Measurements from ENCODE around the gene GINS1. TPM values are rescaled to one million over a fixed set of nuclear protein-coding genes. Genes with fewer than 3 reads are reported as not detected.
A peak's percentile ranks its signal among the peaks of the same experiment; 100 is the strongest.

Gene GINS1
- total RNA-seq, 1 experiment from 2014 or later: 30.4 TPM

DNA sequence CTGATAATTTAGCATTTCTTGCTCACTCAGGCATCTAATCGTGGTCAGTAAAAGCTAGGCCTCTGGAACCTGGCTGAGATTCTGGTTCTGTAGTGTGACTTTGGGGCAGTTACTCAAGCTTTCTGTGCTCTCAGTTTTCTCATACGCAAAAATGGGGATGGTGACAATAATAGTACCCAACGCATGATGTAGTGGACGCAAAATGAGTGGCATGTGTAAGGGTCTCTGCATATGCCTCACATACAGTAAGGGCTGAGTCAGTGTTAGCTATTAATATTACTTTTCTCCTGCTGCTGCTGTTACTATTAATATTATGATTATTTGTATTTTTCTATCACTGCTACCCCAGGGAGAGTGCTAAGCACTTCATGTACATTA is 686 bp downstream of the GINS1 start (continued):
- TF ChIP-seq, protein P1, sequence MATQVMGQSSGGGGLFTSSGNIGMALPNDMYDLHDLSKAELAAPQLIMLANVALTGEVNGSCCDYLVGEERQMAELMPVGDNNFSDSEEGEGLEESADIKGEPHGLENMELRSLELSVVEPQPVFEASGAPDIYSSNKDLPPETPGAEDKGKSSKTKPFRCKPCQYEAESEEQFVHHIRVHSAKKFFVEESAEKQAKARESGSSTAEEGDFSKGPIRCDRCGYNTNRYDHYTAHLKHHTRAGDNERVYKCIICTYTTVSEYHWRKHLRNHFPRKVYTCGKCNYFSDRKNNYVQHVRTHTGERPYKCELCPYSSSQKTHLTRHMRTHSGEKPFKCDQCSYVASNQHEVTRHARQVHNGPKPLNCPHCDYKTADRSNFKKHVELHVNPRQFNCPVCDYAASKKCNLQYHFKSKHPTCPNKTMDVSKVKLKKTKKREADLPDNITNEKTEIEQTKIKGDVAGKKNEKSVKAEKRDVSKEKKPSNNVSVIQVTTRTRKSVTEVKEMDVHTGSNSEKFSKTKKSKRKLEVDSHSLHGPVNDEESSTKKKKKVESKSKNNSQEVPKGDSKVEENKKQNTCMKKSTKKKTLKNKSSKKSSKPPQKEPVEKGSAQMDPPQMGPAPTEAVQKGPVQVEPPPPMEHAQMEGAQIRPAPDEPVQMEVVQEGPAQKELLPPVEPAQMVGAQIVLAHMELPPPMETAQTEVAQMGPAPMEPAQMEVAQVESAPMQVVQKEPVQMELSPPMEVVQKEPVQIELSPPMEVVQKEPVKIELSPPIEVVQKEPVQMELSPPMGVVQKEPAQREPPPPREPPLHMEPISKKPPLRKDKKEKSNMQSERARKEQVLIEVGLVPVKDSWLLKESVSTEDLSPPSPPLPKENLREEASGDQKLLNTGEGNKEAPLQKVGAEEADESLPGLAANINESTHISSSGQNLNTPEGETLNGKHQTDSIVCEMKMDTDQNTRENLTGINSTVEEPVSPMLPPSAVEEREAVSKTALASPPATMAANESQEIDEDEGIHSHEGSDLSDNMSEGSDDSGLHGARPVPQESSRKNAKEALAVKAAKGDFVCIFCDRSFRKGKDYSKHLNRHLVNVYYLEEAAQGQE (IDR thresholded peaks at IDR 0.05; ENCODE audit: low read depth): no peak
- TF ChIP-seq ELF1 (IDR thresholded peaks at IDR 0.05; ENCODE audit: borderline replicate concordance, low read depth) (no peak), TCF7L2 (IDR thresholded peaks at IDR 0.05; ENCODE audit: borderline replicate concordance, extremely low read depth, insufficient read depth, insufficient read length) (no peak), YY1 (IDR thresholded peaks at IDR 0.05; ENCODE audit: extremely low read depth, insufficient replicate concordance, low read depth, low read length) (no peak)

DNA sequence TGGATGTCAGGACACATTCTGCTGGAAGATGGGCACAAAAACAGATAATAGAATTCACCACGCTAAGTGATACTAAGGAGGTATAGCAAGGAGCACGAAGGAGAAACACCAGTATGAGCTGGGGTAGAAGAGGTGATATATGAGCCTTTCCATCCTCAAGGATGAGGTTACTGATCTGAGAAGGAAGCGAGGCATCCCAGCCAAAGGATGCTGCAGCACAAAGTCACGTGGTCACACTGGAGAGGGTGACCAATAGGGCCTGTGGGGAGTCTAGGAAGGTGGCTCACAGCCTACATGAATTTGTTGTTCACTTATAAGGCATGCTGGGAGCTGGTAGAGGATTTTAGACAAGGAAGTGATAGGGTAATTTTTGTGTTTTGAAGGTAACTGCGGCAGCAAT is 1.4 kb downstream of the GINS1 start:
- no peak overlapping the region for H2AFZ ChIP-seq (ENCODE audit: low read depth, low read length, poor library complexity, severe bottlenecking)
- ChIA-PET CTCF (no interaction called here), POLR2A (no interaction called here), RAD21 (ENCODE audit: low non-redundant PET in 1 of 2, low total read pairs in 2 of 2, uncharacterized antibody in 2 of 2, unreplicated experiment in 2 of 2) (no interaction called here)
- no peak overlapping the region for H3K27ac ChIP-seq (ENCODE audit: low read depth, low read length)
- ATAC-seq (no peak), DNase-seq (ENCODE audit: low read depth, low spot score) (no peak)
- H3K9ac ChIP-seq (ENCODE audit: low read length): peak overlapping the region; percentile 95
- no TSS peak for BruUV-seq (replicated peaks)
- H3K4me1 ChIP-seq (ENCODE audit: control insufficient read depth in 1 of 2, insufficient read depth in 2 of 2, low read length in 2 of 2): peaks cover 10 to 15% of the 10 kb centered on the region in 2 experiments
- H3K9me3 ChIP-seq (ENCODE audit: control insufficient read depth in 1 of 2, insufficient read depth in 1 of 2, low read depth in 1 of 2, low read length in 2 of 2): no peaks in the 10 kb centered on the region
- H3K36me3 ChIP-seq (ENCODE audit: control insufficient read depth in 1 of 2, insufficient read depth in 2 of 2, low read length in 2 of 2): peaks cover 0 to 3% of the 10 kb centered on the region in 2 experiments; a peak in 1 of 4 replicates
- H3K4me2 ChIP-seq (ENCODE audit: low read length): peak overlapping the region; percentile 80
- no peaks in the 10 kb centered on the region for H3K27me3 ChIP-seq (ENCODE audit: insufficient read depth, low read length)
- no peaks in the 10 kb centered on the region for H3K9me2 ChIP-seq (ENCODE audit: insufficient read depth)
- H3K4me3 ChIP-seq (replicated peaks in 1 of 2; ENCODE audit: low read depth in 1 of 2, low read length in 2 of 2): peak overlapping the region; percentile 82 to 83
- peaks cover 61% of the 10 kb centered on the region for H3K79me2 ChIP-seq (ENCODE audit: insufficient read depth, low read length)
- intact Hi-C loops (cut with micrococcal nuclease): no loop called here
- peaks cover 5% of the 10 kb centered on the region; the same call in 1 of the 2 replicates for H4K20me1 ChIP-seq (ENCODE audit: insufficient read depth)
- TF ChIP-seq, protein P2, sequence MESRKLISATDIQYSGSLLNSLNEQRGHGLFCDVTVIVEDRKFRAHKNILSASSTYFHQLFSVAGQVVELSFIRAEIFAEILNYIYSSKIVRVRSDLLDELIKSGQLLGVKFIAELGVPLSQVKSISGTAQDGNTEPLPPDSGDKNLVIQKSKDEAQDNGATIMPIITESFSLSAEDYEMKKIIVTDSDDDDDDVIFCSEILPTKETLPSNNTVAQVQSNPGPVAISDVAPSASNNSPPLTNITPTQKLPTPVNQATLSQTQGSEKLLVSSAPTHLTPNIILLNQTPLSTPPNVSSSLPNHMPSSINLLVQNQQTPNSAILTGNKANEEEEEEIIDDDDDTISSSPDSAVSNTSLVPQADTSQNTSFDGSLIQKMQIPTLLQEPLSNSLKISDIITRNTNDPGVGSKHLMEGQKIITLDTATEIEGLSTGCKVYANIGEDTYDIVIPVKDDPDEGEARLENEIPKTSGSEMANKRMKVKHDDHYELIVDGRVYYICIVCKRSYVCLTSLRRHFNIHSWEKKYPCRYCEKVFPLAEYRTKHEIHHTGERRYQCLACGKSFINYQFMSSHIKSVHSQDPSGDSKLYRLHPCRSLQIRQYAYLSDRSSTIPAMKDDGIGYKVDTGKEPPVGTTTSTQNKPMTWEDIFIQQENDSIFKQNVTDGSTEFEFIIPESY (IDR thresholded peaks at IDR 0.05; ENCODE audit: extremely low read depth, insufficient replicate concordance, low read length): no peak
- no peak for TF ChIP-seq ZNF274 (IDR thresholded peaks at IDR 0.05; ENCODE audit: low read depth, low read length)
- TF ChIP-seq, protein P3, sequence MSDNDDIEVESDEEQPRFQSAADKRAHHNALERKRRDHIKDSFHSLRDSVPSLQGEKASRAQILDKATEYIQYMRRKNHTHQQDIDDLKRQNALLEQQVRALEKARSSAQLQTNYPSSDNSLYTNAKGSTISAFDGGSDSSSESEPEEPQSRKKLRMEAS (IDR thresholded peaks at IDR 0.05): no peak
- no peak for TF ChIP-seq YY1 (IDR thresholded peaks at IDR 0.05; ENCODE audit: extremely low read depth, insufficient replicate concordance, low read depth, low read length)
- no peak for TF ChIP-seq EZH2 (IDR thresholded peaks at IDR 0.05)
- TF ChIP-seq CBX3 (IDR thresholded peaks at IDR 0.05; ENCODE audit: low read depth): no peak
- TF ChIP-seq, protein P4, sequence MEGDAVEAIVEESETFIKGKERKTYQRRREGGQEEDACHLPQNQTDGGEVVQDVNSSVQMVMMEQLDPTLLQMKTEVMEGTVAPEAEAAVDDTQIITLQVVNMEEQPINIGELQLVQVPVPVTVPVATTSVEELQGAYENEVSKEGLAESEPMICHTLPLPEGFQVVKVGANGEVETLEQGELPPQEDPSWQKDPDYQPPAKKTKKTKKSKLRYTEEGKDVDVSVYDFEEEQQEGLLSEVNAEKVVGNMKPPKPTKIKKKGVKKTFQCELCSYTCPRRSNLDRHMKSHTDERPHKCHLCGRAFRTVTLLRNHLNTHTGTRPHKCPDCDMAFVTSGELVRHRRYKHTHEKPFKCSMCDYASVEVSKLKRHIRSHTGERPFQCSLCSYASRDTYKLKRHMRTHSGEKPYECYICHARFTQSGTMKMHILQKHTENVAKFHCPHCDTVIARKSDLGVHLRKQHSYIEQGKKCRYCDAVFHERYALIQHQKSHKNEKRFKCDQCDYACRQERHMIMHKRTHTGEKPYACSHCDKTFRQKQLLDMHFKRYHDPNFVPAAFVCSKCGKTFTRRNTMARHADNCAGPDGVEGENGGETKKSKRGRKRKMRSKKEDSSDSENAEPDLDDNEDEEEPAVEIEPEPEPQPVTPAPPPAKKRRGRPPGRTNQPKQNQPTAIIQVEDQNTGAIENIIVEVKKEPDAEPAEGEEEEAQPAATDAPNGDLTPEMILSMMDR (IDR thresholded peaks at IDR 0.05 in 2 of 3, conservative IDR thresholded peaks at IDR 0.05 in 1 of 3; ENCODE audit: borderline replicate concordance in 1 of 3, insufficient read depth in 1 of 3, low read depth in 2 of 3, low read length in 2 of 3): no peak
- TF ChIP-seq TCF7L2 (IDR thresholded peaks at IDR 0.05; ENCODE audit: borderline replicate concordance, extremely low read depth, insufficient read depth, insufficient read length): no peak
- TF ChIP-seq EZH2phosphoT487 (IDR thresholded peaks at IDR 0.05; ENCODE audit: borderline replicate concordance): no peak
- no peak for TF ChIP-seq RAD21 (IDR thresholded peaks at IDR 0.05; ENCODE audit: low read depth)
- no peak for TF ChIP-seq SP1 (IDR thresholded peaks at IDR 0.05; ENCODE audit: low read depth)
- TF ChIP-seq CEBPB (IDR thresholded peaks at IDR 0.05; ENCODE audit: low read depth): no peak
- no peak for TF ChIP-seq FOSL1 (IDR thresholded peaks at IDR 0.05; ENCODE audit: low read depth)
- TF ChIP-seq POLR2A (IDR thresholded peaks at IDR 0.05; ENCODE audit: borderline replicate concordance, extremely low read depth, insufficient read depth, insufficient read length): no peak
- TF ChIP-seq, protein P5, sequence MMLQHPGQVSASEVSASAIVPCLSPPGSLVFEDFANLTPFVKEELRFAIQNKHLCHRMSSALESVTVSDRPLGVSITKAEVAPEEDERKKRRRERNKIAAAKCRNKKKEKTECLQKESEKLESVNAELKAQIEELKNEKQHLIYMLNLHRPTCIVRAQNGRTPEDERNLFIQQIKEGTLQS (IDR thresholded peaks at IDR 0.05): no peak

All from HCT116 (cell line).